WI38 (cell line): ENCODE measurements around the gene GRIK4.

Source experiments
- H3K4me3 ChIP-seq: 2 replicates; pipeline ENCODE4 v1.5.1; 2011; ENCODE audit warnings: low read depth, mild to moderate bottlenecking, control low read depth, low read length
- TF ChIP-seq, protein P1 (sequence below): IDR thresholded peaks from 2 replicates; pipeline ENCODE4 v1.5.1; 2012; ENCODE audit warnings: low read depth, mild to moderate bottlenecking, control low read depth, low read length

Gene GRIK4

DNA sequence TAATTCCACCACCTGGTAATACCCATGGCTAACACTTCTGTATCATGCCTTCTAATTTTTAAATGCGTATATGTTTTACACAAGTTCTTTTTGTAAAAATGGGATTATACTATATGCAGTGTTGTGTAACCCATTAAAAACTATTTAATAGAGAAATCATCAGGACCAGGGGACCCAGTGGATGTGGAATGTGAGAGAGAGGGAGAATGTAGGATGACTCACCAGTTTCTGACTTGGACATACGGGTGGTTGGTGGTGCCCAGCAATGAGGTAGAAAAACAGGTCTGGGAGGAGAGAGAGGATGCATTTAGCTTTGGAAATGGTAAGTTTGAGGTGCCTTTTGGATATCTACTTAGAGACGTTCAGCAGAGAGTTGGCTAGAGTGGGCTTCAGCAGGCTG is 400.4 kb downstream of the GRIK4 start:
- TF ChIP-seq, protein P1, sequence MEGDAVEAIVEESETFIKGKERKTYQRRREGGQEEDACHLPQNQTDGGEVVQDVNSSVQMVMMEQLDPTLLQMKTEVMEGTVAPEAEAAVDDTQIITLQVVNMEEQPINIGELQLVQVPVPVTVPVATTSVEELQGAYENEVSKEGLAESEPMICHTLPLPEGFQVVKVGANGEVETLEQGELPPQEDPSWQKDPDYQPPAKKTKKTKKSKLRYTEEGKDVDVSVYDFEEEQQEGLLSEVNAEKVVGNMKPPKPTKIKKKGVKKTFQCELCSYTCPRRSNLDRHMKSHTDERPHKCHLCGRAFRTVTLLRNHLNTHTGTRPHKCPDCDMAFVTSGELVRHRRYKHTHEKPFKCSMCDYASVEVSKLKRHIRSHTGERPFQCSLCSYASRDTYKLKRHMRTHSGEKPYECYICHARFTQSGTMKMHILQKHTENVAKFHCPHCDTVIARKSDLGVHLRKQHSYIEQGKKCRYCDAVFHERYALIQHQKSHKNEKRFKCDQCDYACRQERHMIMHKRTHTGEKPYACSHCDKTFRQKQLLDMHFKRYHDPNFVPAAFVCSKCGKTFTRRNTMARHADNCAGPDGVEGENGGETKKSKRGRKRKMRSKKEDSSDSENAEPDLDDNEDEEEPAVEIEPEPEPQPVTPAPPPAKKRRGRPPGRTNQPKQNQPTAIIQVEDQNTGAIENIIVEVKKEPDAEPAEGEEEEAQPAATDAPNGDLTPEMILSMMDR, result no peak
- no peak overlapping the region for H3K4me3 ChIP-seq

DNA sequence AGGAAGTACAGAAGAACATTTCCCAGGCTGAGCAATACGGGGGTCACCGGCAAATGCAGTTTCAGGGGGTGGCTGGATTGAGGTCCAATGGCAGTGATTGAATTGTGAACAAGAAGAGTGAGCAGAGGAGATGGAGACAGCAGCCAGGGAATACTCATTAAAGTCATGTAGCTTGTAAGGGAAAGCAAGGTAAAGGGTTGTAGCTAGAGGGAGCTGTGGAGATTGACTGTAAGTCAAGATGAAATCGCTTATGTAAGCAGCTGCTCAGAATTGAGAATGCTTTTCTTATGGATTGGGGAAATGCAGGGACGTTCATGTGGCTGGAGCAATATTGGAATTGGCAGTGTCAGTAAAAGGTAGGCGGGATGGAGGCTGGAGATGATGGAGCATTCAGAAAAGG is 401.0 kb downstream of the GRIK4 start:
- no peak overlapping the region for H3K4me3 ChIP-seq
- TF ChIP-seq, protein P1, result no peak

GRCh38 chr11:120912915-120913314 is 401.4 kb downstream of the GRIK4 start:
- H3K4me3 ChIP-seq, result no peak overlapping the region
- TF ChIP-seq, protein P1, result no peak

- TF ChIP-seq, protein P1, result no peak
- H3K4me3 ChIP-seq, result no peak overlapping the region
Observed at GRCh38 chr11:120914021-120914420, 402.5 kb downstream of the GRIK4 start.

- H3K4me3 ChIP-seq, result no peak overlapping the region
- TF ChIP-seq, protein P1, result no peak
Observed at GRCh38 chr11:120914601-120915000, 403.1 kb downstream of the GRIK4 start.

GRCh38 chr11:120917559-120918239 is 406.2 kb downstream of the GRIK4 start:
- TF ChIP-seq, protein P1, result no peak
- H3K4me3 ChIP-seq, result no peak overlapping the region

- H3K4me3 ChIP-seq, result no peak overlapping the region
- TF ChIP-seq, protein P1, result no peak
Observed at GRCh38 chr11:120918257-120918656, 406.7 kb downstream of the GRIK4 start.
